HepG2 (cell line): ENCODE measurements around the gene LRP10. TPM values are rescaled to one million over a fixed set of nuclear protein-coding genes. Genes with fewer than 3 reads are reported as not detected.

Experiments used
- ATM ChIP-seq: fragments of 450-650 bp; IDR thresholded peaks from 2 replicates; pipeline ENCODE4 v1.7.1; 2017; ENCODE audit warnings: mild to moderate bottlenecking, borderline replicate concordance
- ELF3 ChIP-seq: IDR thresholded peaks from 2 replicates; pipeline ENCODE4 v1.6.1; 2016; ENCODE audit warnings: missing genetic modification reagents, missing compliant biosample characterization
- FOSL1 ChIP-seq: sonication (generic); formaldehyde crosslinking; IDR thresholded peaks from 2 replicates; pipeline ENCODE4 v1.9.0; 2021; ENCODE audit warnings: missing genetic modification reagents, borderline replicate concordance
- GLI4 ChIP-seq: sonication (generic); formaldehyde crosslinking; IDR thresholded peaks from 2 replicates; pipeline ENCODE4 v1.5.1; 2020; ENCODE audit warnings: missing genetic modification reagents, mild to moderate bottlenecking, moderate library complexity, borderline replicate concordance
- HIVEP1 ChIP-seq: sonication (generic); formaldehyde crosslinking; IDR thresholded peaks from 2 replicates; pipeline ENCODE4 v1.4.0; 2020; ENCODE audit warnings: mild to moderate bottlenecking, missing genetic modification reagents
- HNF4G ChIP-seq, 2 experiments: sonication (generic) in 1 of 2; formaldehyde crosslinking in 1 of 2; IDR thresholded peaks; 2 replicates each; pipeline versions ENCODE4 v1.4.0 to v1.6.1; 2011 to 2020; ENCODE audit warnings: borderline replicate concordance in 2 of 2, low read depth in 2 of 2, mild to moderate bottlenecking in 2 of 2, low read length in 1 of 2, missing genetic modification reagents in 1 of 2, moderate library complexity in 1 of 2
- HOXA7 ChIP-seq: sonication (generic); formaldehyde crosslinking; IDR thresholded peaks from 2 replicates; pipeline ENCODE4 v1.8.1; 2022; ENCODE audit warnings: mild to moderate bottlenecking, missing genetic modification reagents, moderate library complexity
- MEF2D ChIP-seq: sonication (generic); formaldehyde crosslinking; IDR thresholded peaks from 2 replicates; pipeline ENCODE4 v1.5.1; 2020; ENCODE audit warnings: mild to moderate bottlenecking, missing genetic modification reagents
- MNT ChIP-seq: fragments of 450-650 bp; IDR thresholded peaks from 2 replicates; pipeline ENCODE4 v1.6.1; 2016
- NCOR1 ChIP-seq: fragments of 200-600 bp; sonication (generic); IDR thresholded peaks from 2 replicates; pipeline ENCODE4 v1.7.0; 2017; ENCODE audit warnings: antibody characterized with exemption, low read length, borderline replicate concordance
- NR2F1 ChIP-seq, 2 experiments: fragments of 450-650 bp in 1 of 2; formaldehyde crosslinking in 1 of 2; IDR thresholded peaks; 2 replicates each; pipeline versions ENCODE4 v1.5.0 to v1.6.1; 2016 to 2020; ENCODE audit warnings: mild to moderate bottlenecking in 1 of 2, missing compliant biosample characterization in 1 of 2, missing genetic modification reagents in 1 of 2, moderate library complexity in 1 of 2
- POGK ChIP-seq: sonication (generic); formaldehyde crosslinking; conservative IDR thresholded peaks from 2 replicates; pipeline ENCODE4 v1.8.0; 2022; ENCODE audit warnings: mild to moderate bottlenecking, moderate library complexity, missing genetic modification reagents
- RAD21 ChIP-seq: fragments of 450-650 bp; formaldehyde crosslinking; IDR thresholded peaks from 2 replicates; pipeline ENCODE4 v1.5.0; 2020; ENCODE audit warnings: mild to moderate bottlenecking
- RBM39 ChIP-seq: fragments of 200-400 bp; formaldehyde crosslinking; IDR thresholded peaks from one replicate; pipeline ENCODE4 v1.6.1; 2018; ENCODE audit warnings: antibody characterized with exemption, mild to moderate bottlenecking, low read depth, low read length; ENCODE audit not compliant: poor library complexity, severe bottlenecking
- RORA ChIP-seq: sonication (generic); formaldehyde crosslinking; IDR thresholded peaks from 2 replicates; pipeline ENCODE4 v1.5.0; 2020; ENCODE audit warnings: mild to moderate bottlenecking, missing genetic modification reagents, moderate library complexity
- SNRNP70 ChIP-seq: fragments of 200-400 bp; formaldehyde crosslinking; IDR thresholded peaks from 2 replicates; pipeline ENCODE4 v1.6.1; 2017; ENCODE audit warnings: mild to moderate bottlenecking, low read depth, low read length, moderate library complexity
- TERF1 ChIP-seq: sonication (generic); formaldehyde crosslinking; IDR thresholded peaks from 2 replicates; pipeline ENCODE4 v1.8.0; 2022; ENCODE audit warnings: mild to moderate bottlenecking, missing genetic modification reagents, moderate library complexity
- ZBTB21 ChIP-seq: sonication (generic); formaldehyde crosslinking; IDR thresholded peaks from 2 replicates; pipeline ENCODE4 v1.4.0; 2020; ENCODE audit warnings: missing genetic modification reagents
- ZFP62 ChIP-seq: sonication (generic); formaldehyde crosslinking; IDR thresholded peaks from 2 replicates; pipeline ENCODE4 v1.4.0; 2020; ENCODE audit warnings: missing genetic modification reagents
- ZNF292 ChIP-seq: sonication (generic); formaldehyde crosslinking; IDR thresholded peaks from 2 replicates; pipeline ENCODE4 v1.8.1; 2022; ENCODE audit warnings: mild to moderate bottlenecking, low read depth, missing genetic modification reagents, borderline replicate concordance
- ZSCAN21 ChIP-seq: sonication (generic); formaldehyde crosslinking; IDR thresholded peaks from 2 replicates; pipeline ENCODE4 v1.8.0; 2022; ENCODE audit warnings: mild to moderate bottlenecking, missing genetic modification reagents, moderate library complexity, borderline replicate concordance
- polyA plus RNA-seq, 8 experiments: library from polyadenylated mRNA; depleted of rRNA in 3 of 8; stranded (reverse) in 7 of 8; unstranded in 1 of 8; fragments of >200 nt; fragmentation: Illumina TruSeq in 4 of 8; extraction: Trizol in 4 of 8; gene quantifications; 2 replicates each; pipeline versions ENCODE4 v1.2.1 to v1.2.3, GENCODE V29; 2011 to 2016; ENCODE audit warnings: low read depth in 4 of 8, missing spikeins in 1 of 8, mixed read lengths in 1 of 8; ENCODE audit not compliant: insufficient read depth in 1 of 8
- total RNA-seq, 5 experiments: library from RNA; depleted of rRNA; stranded (reverse); fragments of >200 nt; fragmentation: Illumina TruSeq; extraction: Trizol; gene quantifications; 2 replicates each; pipeline ENCODE4 v1.2.3, GENCODE V29; 2016; ENCODE audit warnings: low read depth in 1 of 5
- TF ChIP-seq, protein P1 (sequence below): IDR thresholded peaks from 2 replicates; pipeline ENCODE4 v1.6.1; 2016

The LRP10 gene
- total and polyA plus RNA-seq, 2 of the 13 experiments (the other 11 are each of a cell fraction or from before 2014, with no cell fraction given), result 16.9 to 45.2 TPM

GRCh38 chr14:22871224-22872032, at the start of gene LRP10 (continued):
- TF ChIP-seq MNT (no peak), SNRNP70 (no peak), RORA (no peak), NR2F1 (CRISPR knock-in tag; IDR thresholded peaks at IDR 0.05) (peak; percentile 5 to 45; a peak in 2 of 4 replicates), GLI4 (peak; percentile 97; the same call in 1 of the 2 replicates), ZFP62 (CRISPR knock-in tag) (no peak; the same call in 1 of the 2 replicates), ELF3 (CRISPR knock-in tag) (peak; percentile 94), FOSL1 (CRISPR knock-in tag) (0 out of 2 replicates have a peak, but pooled peaks have one; percentile 8), RBM39 (peak; percentile 98), HNF4G (IDR thresholded peaks at IDR 0.05; ENCODE audit: borderline replicate concordance, low read depth, low read length) (peak; percentile 64; the same call in 1 of the 2 replicates), HNF4G (CRISPR knock-in tag; IDR thresholded peaks at IDR 0.05; ENCODE audit: borderline replicate concordance, low read depth) (peak; percentile 48), TERF1 (CRISPR knock-in tag) (no peak), ZBTB21 (peak; percentile 46; the same call in 1 of the 2 replicates), RAD21 (peak; percentile 73; the same call in 1 of the 2 replicates), NCOR1 (peak; percentile 79; the same call in 1 of the 2 replicates), HOXA7 (CRISPR knock-in tag) (no peak), POGK (peak; percentile 89), ATM (no peak), ZSCAN21 (CRISPR knock-in tag) (peak; percentile 87), MEF2D (CRISPR knock-in tag) (peak; percentile 97), ZNF292 (CRISPR knock-in tag) (peak; percentile 79), HIVEP1 (CRISPR knock-in tag) (peak; percentile 92; the same call in 1 of the 2 replicates)
- TF ChIP-seq, protein P1, sequence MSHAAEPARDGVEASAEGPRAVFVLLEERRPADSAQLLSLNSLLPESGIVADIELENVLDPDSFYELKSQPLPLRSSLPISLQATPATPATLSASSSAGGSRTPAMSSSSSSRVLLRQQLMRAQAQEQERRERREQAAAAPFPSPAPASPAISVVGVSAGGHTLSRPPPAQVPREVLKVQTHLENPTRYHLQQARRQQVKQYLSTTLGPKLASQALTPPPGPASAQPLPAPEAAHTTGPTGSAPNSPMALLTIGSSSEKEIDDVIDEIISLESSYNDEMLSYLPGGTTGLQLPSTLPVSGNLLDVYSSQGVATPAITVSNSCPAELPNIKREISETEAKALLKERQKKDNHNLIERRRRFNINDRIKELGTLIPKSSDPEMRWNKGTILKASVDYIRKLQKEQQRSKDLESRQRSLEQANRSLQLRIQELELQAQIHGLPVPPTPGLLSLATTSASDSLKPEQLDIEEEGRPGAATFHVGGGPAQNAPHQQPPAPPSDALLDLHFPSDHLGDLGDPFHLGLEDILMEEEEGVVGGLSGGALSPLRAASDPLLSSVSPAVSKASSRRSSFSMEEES, result 0 out of 2 replicates have a peak, but pooled peaks have one; percentile 63
